ENCODE data around the gene ANGPTL4. TPM values are rescaled to one million over a fixed set of nuclear protein-coding genes. Genes with fewer than 3 reads are reported as not detected.
A peak's percentile ranks its signal among the peaks of the same experiment; 100 is the strongest.

The ANGPTL4 gene
- total and polyA plus RNA-seq, 9 of the 15 experiments (the other 6 are each of a cell fraction or from before 2014, with no cell fraction given): 0.05 to 0.77 (median 0.22) TPM; not detected in 4

DNA sequence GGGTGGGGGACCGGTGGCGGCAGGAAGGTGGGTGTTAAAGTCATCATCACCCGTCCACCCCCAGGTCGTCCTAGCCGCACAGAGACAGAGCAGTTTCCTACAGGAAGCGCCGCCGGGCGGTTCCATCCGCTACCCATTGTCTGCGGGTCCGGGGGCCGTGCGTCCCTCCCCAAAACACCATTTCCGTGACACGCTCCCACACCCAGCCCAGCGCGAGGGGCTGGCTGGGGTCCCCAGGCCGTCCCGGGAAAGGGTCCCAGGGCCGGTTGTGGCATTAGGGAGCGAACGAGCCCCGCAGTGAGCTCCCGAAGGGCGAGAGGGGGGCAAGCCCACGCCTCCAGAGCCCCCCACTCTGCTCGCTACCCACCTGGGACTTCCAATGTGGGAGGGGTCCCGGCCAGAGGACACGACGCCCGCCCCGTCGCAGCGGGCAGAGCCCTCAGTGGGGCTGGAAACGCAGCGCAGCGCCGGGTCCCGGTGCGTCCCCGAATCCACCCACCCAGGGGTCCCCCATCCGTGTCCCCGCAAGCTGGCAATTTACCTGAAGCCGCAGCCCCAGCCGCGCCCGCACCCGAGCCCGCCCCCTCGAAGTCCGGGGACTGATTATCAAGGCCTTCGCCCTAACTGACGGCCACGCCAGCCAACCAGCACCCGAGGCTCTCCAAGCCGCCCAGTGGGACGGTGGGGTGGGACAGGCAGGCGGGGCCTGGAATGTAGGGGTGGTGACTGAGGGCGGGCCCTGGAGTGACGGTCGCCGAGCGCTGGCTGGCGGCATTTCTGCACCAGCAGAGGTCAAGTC lies 21.1 kb upstream of the ANGPTL4 start, which contains the start of gene KANK3 (continued):
- TF ChIP-seq, protein P1, sequence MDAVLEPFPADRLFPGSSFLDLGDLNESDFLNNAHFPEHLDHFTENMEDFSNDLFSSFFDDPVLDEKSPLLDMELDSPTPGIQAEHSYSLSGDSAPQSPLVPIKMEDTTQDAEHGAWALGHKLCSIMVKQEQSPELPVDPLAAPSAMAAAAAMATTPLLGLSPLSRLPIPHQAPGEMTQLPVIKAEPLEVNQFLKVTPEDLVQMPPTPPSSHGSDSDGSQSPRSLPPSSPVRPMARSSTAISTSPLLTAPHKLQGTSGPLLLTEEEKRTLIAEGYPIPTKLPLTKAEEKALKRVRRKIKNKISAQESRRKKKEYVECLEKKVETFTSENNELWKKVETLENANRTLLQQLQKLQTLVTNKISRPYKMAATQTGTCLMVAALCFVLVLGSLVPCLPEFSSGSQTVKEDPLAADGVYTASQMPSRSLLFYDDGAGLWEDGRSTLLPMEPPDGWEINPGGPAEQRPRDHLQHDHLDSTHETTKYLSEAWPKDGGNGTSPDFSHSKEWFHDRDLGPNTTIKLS (IDR thresholded peaks at IDR 0.05; ENCODE audit: borderline replicate concordance, low read depth): no peak
- TF ChIP-seq MYC (IDR thresholded peaks at IDR 0.05; ENCODE audit: low read depth, low read length) (no peak), MYC (CRISPR knock-in tag; IDR thresholded peaks at IDR 0.05; ENCODE audit: borderline replicate concordance, low read depth) (0 out of 2 replicates have a peak, but pooled peaks have one; percentile 27), GABPB2 (CRISPR knock-in tag; conservative IDR thresholded peaks at IDR 0.05) (no peak), DACH1 (IDR thresholded peaks at IDR 0.05; ENCODE audit: partially characterized antibody) (no peak), SMC3 (conservative IDR thresholded peaks at IDR 0.05; ENCODE audit: insufficient read depth, low read depth, low read length) (no peak), MBD2 (IDR thresholded peaks at IDR 0.05; ENCODE audit: borderline replicate concordance, low read depth) (peak; percentile 97), PHF8 (IDR thresholded peaks at IDR 0.05; ENCODE audit: borderline replicate concordance, low read length) (peak; percentile 19; the same call in 1 of the 2 replicates), SP2 (IDR thresholded peaks at IDR 0.05; ENCODE audit: extremely low read depth, low read depth, low read length, poor library complexity, severe bottlenecking) (peak; percentile 89), TAF9B (IDR thresholded peaks at IDR 0.05; ENCODE audit: partially characterized antibody) (no peak), MAZ (CRISPR knock-in tag; conservative IDR thresholded peaks at IDR 0.05 in 1 of 2, IDR thresholded peaks at IDR 0.05 in 1 of 2) (peak in 1 of 2 experiments; percentile 58; a peak in 2 of 4 replicates), E2F3 (CRISPR knock-in tag; IDR thresholded peaks at IDR 0.05) (no peak), NBN (IDR thresholded peaks at IDR 0.05; ENCODE audit: low read depth) (no peak), KDM2B (CRISPR knock-in tag; IDR thresholded peaks at IDR 0.05) (peak; percentile 77; the same call in 1 of the 2 replicates), KLF13 (tag; IDR thresholded peaks at IDR 0.05; ENCODE audit: borderline replicate concordance, low read depth) (no peak), DMBX1 (CRISPR knock-in tag; IDR thresholded peaks at IDR 0.05; ENCODE audit: borderline replicate concordance) (no peak), HDGF (IDR thresholded peaks at IDR 0.05) (no peak), ZNF436 (CRISPR knock-in tag; IDR thresholded peaks at IDR 0.05) (no peak)
- TF ChIP-seq, protein P2, sequence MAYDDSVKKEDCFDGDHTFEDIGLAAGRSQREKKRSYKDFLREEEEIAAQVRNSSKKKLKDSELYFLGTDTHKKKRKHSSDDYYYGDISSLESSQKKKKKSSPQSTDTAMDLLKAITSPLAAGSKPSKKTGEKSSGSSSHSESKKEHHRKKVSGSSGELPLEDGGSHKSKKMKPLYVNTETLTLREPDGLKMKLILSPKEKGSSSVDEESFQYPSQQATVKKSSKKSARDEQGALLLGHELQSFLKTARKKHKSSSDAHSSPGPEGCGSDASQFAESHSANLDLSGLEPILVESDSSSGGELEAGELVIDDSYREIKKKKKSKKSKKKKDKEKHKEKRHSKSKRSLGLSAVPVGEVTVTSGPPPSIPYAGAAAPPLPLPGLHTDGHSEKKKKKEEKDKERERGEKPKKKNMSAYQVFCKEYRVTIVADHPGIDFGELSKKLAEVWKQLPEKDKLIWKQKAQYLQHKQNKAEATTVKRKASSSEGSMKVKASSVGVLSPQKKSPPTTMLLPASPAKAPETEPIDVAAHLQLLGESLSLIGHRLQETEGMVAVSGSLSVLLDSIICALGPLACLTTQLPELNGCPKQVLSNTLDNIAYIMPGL (CRISPR knock-in tag; IDR thresholded peaks at IDR 0.05): no peak
- TF ChIP-seq, protein P3, sequence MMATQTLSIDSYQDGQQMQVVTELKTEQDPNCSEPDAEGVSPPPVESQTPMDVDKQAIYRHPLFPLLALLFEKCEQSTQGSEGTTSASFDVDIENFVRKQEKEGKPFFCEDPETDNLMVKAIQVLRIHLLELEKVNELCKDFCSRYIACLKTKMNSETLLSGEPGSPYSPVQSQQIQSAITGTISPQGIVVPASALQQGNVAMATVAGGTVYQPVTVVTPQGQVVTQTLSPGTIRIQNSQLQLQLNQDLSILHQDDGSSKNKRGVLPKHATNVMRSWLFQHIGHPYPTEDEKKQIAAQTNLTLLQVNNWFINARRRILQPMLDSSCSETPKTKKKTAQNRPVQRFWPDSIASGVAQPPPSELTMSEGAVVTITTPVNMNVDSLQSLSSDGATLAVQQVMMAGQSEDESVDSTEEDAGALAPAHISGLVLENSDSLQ (IDR thresholded peaks at IDR 0.05): peak; percentile 100
- TF ChIP-seq, protein P4, sequence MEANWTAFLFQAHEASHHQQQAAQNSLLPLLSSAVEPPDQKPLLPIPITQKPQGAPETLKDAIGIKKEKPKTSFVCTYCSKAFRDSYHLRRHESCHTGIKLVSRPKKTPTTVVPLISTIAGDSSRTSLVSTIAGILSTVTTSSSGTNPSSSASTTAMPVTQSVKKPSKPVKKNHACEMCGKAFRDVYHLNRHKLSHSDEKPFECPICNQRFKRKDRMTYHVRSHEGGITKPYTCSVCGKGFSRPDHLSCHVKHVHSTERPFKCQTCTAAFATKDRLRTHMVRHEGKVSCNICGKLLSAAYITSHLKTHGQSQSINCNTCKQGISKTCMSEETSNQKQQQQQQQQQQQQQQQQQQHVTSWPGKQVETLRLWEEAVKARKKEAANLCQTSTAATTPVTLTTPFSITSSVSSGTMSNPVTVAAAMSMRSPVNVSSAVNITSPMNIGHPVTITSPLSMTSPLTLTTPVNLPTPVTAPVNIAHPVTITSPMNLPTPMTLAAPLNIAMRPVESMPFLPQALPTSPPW (CRISPR knock-in tag; IDR thresholded peaks at IDR 0.05): peak; percentile 51; the same call in 1 of the 2 replicates
